HepG2 (cell line): ENCODE data around the gene EPS8L1. TPM values are rescaled to one million over a fixed set of nuclear protein-coding genes. Genes with fewer than 3 reads are reported as not detected.
A peak's percentile ranks its signal among the peaks of the same experiment; 100 is the strongest.

ENCODE experiments used
- NFIC ChIP-seq: IDR thresholded peaks from 2 replicates; pipeline ENCODE4 v1.6.1; 2012; ENCODE audit warnings: mild to moderate bottlenecking, low read length, inconsistent platforms
- SAP130 ChIP-seq: IDR thresholded peaks from 2 replicates; pipeline ENCODE4 v1.6.1; 2016; ENCODE audit warnings: low read depth
- ZMYM4 ChIP-seq: sonication (generic); formaldehyde crosslinking; IDR thresholded peaks from 2 replicates; pipeline ENCODE4 v1.8.1; 2023; ENCODE audit warnings: mild to moderate bottlenecking, missing genetic modification reagents
- ZNF839 ChIP-seq: sonication (generic); formaldehyde crosslinking; IDR thresholded peaks from 2 replicates; pipeline ENCODE4 v1.4.0; 2020; ENCODE audit warnings: missing genetic modification reagents, mild to moderate bottlenecking, borderline replicate concordance
- polyA plus RNA-seq, 8 experiments: library from polyadenylated mRNA; depleted of rRNA in 3 of 8; stranded (reverse) in 7 of 8; unstranded in 1 of 8; fragments of >200 nt; fragmentation: Illumina TruSeq in 4 of 8; extraction: Trizol in 4 of 8; gene quantifications; 2 replicates each; pipeline versions ENCODE4 v1.2.1 to v1.2.3, GENCODE V29; 2011 to 2016; ENCODE audit warnings: low read depth in 4 of 8, missing spikeins in 1 of 8, mixed read lengths in 1 of 8; ENCODE audit not compliant: insufficient read depth in 1 of 8
- total RNA-seq, 5 experiments: library from RNA; depleted of rRNA; stranded (reverse); fragments of >200 nt; fragmentation: Illumina TruSeq; extraction: Trizol; gene quantifications; 2 replicates each; pipeline ENCODE4 v1.2.3, GENCODE V29; 2016; ENCODE audit warnings: low read depth in 1 of 5
- TF ChIP-seq, protein P1 (sequence below): sonication (generic); formaldehyde crosslinking; IDR thresholded peaks from 2 replicates; pipeline ENCODE4 v1.9.0; 2022; ENCODE audit warnings: missing genetic modification reagents, mild to moderate bottlenecking, borderline replicate concordance
- TF ChIP-seq, protein P2 (sequence below): sonication (generic); formaldehyde crosslinking; IDR thresholded peaks from one replicate; pipeline ENCODE4 v1.5.1; 2020; ENCODE audit warnings: mild to moderate bottlenecking, missing genetic modification reagents; ENCODE audit errors: not compliant biosample characterization

EPS8L1 gene
- total and polyA plus RNA-seq, 2 of the 13 experiments (the other 11 are each of a cell fraction or from before 2014, with no cell fraction given) = 3.0 to 6.3 TPM

DNA sequence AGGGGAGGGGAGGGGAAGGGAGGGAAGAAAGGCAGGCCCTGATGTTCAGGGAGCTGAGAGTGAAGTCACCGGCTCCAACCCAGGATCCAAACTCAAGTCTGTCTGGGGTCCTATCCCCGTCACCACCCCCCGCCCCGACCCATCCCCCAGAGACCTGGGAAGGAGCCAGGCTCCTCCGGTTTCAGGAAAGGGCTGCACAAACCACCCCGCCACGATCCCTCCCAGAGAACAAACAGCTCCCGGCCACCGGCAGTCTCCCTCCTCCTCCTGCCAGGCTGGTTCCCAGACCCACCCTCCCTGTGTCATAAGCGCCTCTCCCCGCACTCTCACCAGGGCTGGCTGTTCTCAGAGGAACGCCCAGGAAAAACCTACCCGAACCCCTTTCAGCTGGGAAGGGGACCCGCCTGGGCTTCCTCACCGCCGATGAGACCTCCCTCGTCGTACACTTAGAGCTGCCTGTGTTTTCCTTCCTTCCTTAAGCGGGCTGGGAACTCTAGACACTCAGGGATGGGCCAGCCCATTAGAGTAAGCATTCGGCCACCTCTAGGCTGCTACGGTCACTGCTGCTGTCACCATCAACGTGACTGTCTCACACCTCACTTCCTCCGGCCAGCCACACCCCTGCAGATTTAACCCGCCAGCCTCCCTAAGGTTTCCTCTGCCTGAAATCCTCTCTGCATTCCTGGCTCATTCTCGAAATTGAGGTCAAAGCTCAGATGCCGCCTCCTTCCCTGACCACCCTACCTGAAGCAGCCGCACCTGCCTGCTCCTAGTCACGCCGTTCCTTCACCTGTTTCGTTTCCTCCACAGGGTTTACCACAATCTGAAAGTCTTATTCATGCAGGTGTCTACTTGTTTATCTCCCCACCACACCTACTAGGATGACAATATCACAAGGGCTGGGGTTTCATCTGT is 6.5 kb upstream of the EPS8L1 start (continued):
- TF ChIP-seq SAP130 (CRISPR knock-in tag) = peak; percentile 26; the same call in 1 of the 2 replicates
- TF ChIP-seq, protein P1, sequence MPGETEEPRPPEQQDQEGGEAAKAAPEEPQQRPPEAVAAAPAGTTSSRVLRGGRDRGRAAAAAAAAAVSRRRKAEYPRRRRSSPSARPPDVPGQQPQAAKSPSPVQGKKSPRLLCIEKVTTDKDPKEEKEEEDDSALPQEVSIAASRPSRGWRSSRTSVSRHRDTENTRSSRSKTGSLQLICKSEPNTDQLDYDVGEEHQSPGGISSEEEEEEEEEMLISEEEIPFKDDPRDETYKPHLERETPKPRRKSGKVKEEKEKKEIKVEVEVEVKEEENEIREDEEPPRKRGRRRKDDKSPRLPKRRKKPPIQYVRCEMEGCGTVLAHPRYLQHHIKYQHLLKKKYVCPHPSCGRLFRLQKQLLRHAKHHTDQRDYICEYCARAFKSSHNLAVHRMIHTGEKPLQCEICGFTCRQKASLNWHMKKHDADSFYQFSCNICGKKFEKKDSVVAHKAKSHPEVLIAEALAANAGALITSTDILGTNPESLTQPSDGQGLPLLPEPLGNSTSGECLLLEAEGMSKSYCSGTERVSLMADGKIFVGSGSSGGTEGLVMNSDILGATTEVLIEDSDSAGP (CRISPR knock-in tag) = no peak
- no peak for TF ChIP-seq ZNF839 (CRISPR knock-in tag)
- TF ChIP-seq, protein P2, sequence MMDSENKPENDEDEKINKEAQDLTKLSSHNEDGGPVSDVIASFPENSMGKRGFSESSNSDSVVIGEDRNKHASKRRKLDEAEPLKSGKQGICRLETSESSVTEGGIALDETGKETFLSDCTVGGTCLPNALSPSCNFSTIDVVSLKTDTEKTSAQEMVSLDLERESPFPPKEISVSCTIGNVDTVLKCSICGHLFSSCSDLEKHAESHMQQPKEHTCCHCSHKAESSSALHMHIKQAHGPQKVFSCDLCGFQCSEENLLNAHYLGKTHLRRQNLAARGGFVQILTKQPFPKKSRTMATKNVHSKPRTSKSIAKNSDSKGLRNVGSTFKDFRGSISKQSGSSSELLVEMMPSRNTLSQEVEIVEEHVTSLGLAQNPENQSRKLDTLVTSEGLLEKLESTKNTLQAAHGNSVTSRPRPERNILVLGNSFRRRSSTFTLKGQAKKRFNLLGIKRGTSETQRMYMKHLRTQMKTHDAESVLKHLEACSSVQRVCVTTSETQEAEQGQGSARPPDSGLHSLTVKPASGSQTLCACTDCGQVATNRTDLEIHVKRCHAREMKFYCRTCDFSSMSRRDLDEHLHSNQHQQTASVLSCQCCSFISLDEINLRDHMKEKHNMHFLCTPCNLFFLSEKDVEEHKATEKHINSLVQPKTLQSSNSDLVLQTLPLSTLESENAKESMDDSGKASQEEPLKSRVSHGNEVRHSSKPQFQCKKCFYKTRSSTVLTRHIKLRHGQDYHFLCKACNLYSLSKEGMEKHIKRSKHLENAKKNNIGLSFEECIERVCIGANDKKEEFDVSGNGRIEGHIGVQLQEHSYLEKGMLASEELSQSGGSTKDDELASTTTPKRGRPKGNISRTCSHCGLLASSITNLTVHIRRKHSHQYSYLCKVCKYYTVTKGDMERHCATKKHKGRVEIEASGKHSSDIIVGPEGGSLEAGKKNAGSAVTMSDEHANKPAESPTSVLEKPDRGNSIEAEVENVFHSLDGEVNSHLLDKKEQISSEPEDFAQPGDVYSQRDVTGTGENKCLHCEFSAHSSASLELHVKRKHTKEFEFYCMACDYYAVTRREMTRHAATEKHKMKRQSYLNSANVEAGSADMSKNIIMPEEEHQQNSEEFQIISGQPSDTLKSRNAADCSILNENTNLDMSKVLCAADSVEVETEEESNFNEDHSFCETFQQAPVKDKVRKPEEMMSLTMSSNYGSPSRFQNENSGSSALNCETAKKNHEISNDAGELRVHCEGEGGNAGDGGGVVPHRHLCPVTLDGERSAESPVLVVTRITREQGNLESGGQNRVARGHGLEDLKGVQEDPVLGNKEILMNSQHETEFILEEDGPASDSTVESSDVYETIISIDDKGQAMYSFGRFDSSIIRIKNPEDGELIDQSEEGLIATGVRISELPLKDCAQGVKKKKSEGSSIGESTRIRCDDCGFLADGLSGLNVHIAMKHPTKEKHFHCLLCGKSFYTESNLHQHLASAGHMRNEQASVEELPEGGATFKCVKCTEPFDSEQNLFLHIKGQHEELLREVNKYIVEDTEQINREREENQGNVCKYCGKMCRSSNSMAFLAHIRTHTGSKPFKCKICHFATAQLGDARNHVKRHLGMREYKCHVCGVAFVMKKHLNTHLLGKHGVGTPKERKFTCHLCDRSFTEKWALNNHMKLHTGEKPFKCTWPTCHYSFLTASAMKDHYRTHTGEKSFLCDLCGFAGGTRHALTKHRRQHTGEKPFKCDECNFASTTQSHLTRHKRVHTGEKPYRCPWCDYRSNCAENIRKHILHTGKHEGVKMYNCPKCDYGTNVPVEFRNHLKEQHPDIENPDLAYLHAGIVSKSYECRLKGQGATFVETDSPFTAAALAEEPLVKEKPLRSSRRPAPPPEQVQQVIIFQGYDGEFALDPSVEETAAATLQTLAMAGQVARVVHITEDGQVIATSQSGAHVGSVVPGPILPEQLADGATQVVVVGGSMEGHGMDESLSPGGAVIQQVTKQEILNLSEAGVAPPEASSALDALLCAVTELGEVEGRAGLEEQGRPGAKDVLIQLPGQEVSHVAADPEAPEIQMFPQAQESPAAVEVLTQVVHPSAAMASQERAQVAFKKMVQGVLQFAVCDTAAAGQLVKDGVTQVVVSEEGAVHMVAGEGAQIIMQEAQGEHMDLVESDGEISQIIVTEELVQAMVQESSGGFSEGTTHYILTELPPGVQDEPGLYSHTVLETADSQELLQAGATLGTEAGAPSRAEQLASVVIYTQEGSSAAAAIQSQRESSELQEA (CRISPR knock-in tag) = no peak
- no peak for TF ChIP-seq NFIC
- TF ChIP-seq ZMYM4 (CRISPR knock-in tag) = no peak
- TF ChIP-seq, all 625 proteins: peak for 6
